ENCODE data around the gene SHOC1. TPM values are rescaled to one million over a fixed set of nuclear protein-coding genes. Genes with fewer than 3 reads are reported as not detected.

SHOC1 gene
- not detected for total RNA-seq

GRCh38 chr9:111794835-111795556 lies at the start of gene SHOC1:
TSS of gene SHOC1 (minus strand) at chr9:111794937. CDS start at chr9:111791418, 3,519 bp downstream.
- H3K4me1 ChIP-seq: no peaks in the 10 kb centered on the region
- DNase-seq (ENCODE audit: low spot score): no peak
- H3K9me3 ChIP-seq: no peaks in the 10 kb centered on the region
- H3K27ac ChIP-seq: no peak within 1 kb of the TSS
- no peaks in the 10 kb centered on the region for H3K36me3 ChIP-seq
- no peaks in the 10 kb centered on the region for H3K27me3 ChIP-seq
- no peak for TF ChIP-seq CTCF (IDR thresholded peaks at IDR 0.05)
- no peak within 1 kb of the TSS for H3K4me3 ChIP-seq

GRCh38 chr9:111843971-111844370 lies 49.2 kb upstream of the SHOC1 start:
- no peak for DNase-seq (ENCODE audit: low spot score)
- H3K27me3 ChIP-seq: no peaks in the 10 kb centered on the region
- H3K9me3 ChIP-seq: no peaks in the 10 kb centered on the region
- no peak for TF ChIP-seq CTCF (IDR thresholded peaks at IDR 0.05)
- H3K36me3 ChIP-seq: no peaks in the 10 kb centered on the region
- no peak overlapping the region for H3K4me3 ChIP-seq
- peaks cover 0 to 6% of the 10 kb centered on the region in 2 donors for H3K4me1 ChIP-seq
- H3K27ac ChIP-seq: no peak overlapping the region

GRCh38 chr9:111842313-111842712 lies 47.6 kb upstream of the SHOC1 start:
- TF ChIP-seq CTCF (IDR thresholded peaks at IDR 0.05): no peak
- Histone ChIP-seq H3K27ac (no peak overlapping the region), H3K9me3 (no peaks in the 10 kb centered on the region), H3K4me1 (peaks cover 0 to 6% of the 10 kb centered on the region in 2 donors), H3K27me3 (no peaks in the 10 kb centered on the region), H3K36me3 (no peaks in the 10 kb centered on the region), H3K4me3 (no peak overlapping the region)
- DNase-seq (ENCODE audit: low spot score): no peak

- no peak for TF ChIP-seq CTCF (IDR thresholded peaks at IDR 0.05)
- no peak for DNase-seq (ENCODE audit: low spot score)
- Histone ChIP-seq H3K4me1 (peaks cover 0 to 6% of the 10 kb centered on the region in 2 donors), H3K4me3 (no peak overlapping the region), H3K27me3 (no peaks in the 10 kb centered on the region), H3K9me3 (no peaks in the 10 kb centered on the region), H3K27ac (no peak overlapping the region), H3K36me3 (no peaks in the 10 kb centered on the region)
Measured at GRCh38 chr9:111840442-111840841, 45.7 kb upstream of the SHOC1 start.

GRCh38 chr9:111839987-111840386 lies 45.2 kb upstream of the SHOC1 start:
- H3K36me3 ChIP-seq: no peaks in the 10 kb centered on the region
- H3K27me3 ChIP-seq: no peaks in the 10 kb centered on the region
- DNase-seq (ENCODE audit: low spot score): no peak
- H3K27ac ChIP-seq: no peak overlapping the region
- H3K4me3 ChIP-seq: no peak overlapping the region
- no peaks in the 10 kb centered on the region for H3K9me3 ChIP-seq
- TF ChIP-seq CTCF (IDR thresholded peaks at IDR 0.05): no peak
- H3K4me1 ChIP-seq: peaks cover 0 to 6% of the 10 kb centered on the region in 2 donors

GRCh38 chr9:111839387-111839786 lies 44.6 kb upstream of the SHOC1 start:
- H3K4me1 ChIP-seq: peaks cover 0 to 6% of the 10 kb centered on the region in 2 donors
- no peak for TF ChIP-seq CTCF (IDR thresholded peaks at IDR 0.05)
- no peak overlapping the region for H3K27ac ChIP-seq
- H3K36me3 ChIP-seq: no peaks in the 10 kb centered on the region
- no peaks in the 10 kb centered on the region for H3K9me3 ChIP-seq
- no peak for DNase-seq (ENCODE audit: low spot score)
- H3K27me3 ChIP-seq: no peaks in the 10 kb centered on the region
- no peak overlapping the region for H3K4me3 ChIP-seq

Data from right atrium auricular region (tissue), 2 donors.